Neural cell (in vitro differentiated cells): ENCODE data around the gene MIGA1. TPM values are rescaled to one million over a fixed set of nuclear protein-coding genes. Genes with fewer than 3 reads are reported as not detected.

Source experiments
- H2AFZ ChIP-seq: fragments of 200-600, 300-800 bp; sonication (generic), shearing (Covaris generic); 2 replicates; pipeline ENCODE4 v1.6.0; 2014; ENCODE audit warnings: low read depth, mild to moderate bottlenecking, antibody characterized with exemption, low read length, moderate library complexity
- H3F3A ChIP-seq: fragments of 200-600 bp; shearing (Covaris generic); 2 replicates; pipeline ENCODE4 v1.6.1; 2016; ENCODE audit warnings: mild to moderate bottlenecking, moderate library complexity, mixed read lengths, antibody characterized with exemption, low read length; ENCODE audit not compliant: insufficient read depth, poor library complexity, severe bottlenecking
- H3K27ac ChIP-seq: fragments of 200-600, 300-800 bp; sonication (generic), shearing (Covaris generic); 2 replicates; pipeline ENCODE4 v1.5.1; 2014; ENCODE audit warnings: mild to moderate bottlenecking, low read length, moderate library complexity
- H3K27me3 ChIP-seq: fragments of 300-800, 200-600 bp; sonication (generic), shearing (Covaris generic); 2 replicates; pipeline ENCODE4 v1.6.0; 2014; ENCODE audit warnings: mild to moderate bottlenecking, low read depth, low read length, moderate library complexity; ENCODE audit not compliant: insufficient read depth
- H3K36me3 ChIP-seq: fragments of 300-800, 200-600 bp; sonication (generic), shearing (Covaris generic); 2 replicates; pipeline ENCODE4 v1.5.1; 2014; ENCODE audit warnings: mild to moderate bottlenecking, antibody characterized with exemption, low read length, moderate library complexity; ENCODE audit not compliant: insufficient read depth
- H3K4me2 ChIP-seq: fragments of 300-800, 200-600 bp; sonication (generic), shearing (Covaris generic); 2 replicates; pipeline ENCODE4 v1.6.0; 2014; ENCODE audit warnings: mild to moderate bottlenecking, low read length
- H3K4me3 ChIP-seq: fragments of 300-800, 200-600 bp; sonication (generic), shearing (Covaris generic); 2 replicates; pipeline ENCODE4 v1.5.1; 2014; ENCODE audit warnings: mild to moderate bottlenecking, low read length, moderate library complexity
- H3K79me2 ChIP-seq: fragments of 200-600 bp; shearing (Covaris generic); replicated peaks from 2 replicates; pipeline ENCODE4 v1.6.0; 2014; ENCODE audit warnings: mild to moderate bottlenecking, low read length, moderate library complexity; ENCODE audit not compliant: insufficient read depth
- H3K9ac ChIP-seq: fragments of 300-800, 200-600 bp; sonication (generic), shearing (Covaris generic); 2 replicates; pipeline ENCODE4 v1.6.1; 2016; ENCODE audit warnings: mild to moderate bottlenecking, low read length, mixed read lengths
- H3K9me2 ChIP-seq: fragments of 200-600 bp; shearing (Covaris generic); 2 replicates; pipeline ENCODE4 v1.6.1; 2016; ENCODE audit warnings: mild to moderate bottlenecking, low read length, mixed read lengths; ENCODE audit not compliant: insufficient read depth
- H3K9me3 ChIP-seq: fragments of 200-600, 300-800 bp; sonication (generic), shearing (Covaris generic); 2 replicates; pipeline ENCODE4 v1.6.1; 2016; ENCODE audit warnings: mild to moderate bottlenecking, mixed run types, low read length, moderate library complexity, mixed read lengths
- H4K20me1 ChIP-seq: fragments of 200-600 bp; shearing (Covaris generic); 2 replicates; pipeline ENCODE4 v1.6.1; 2016; ENCODE audit warnings: mild to moderate bottlenecking, mixed run types; ENCODE audit not compliant: insufficient read depth
- CTCF ChIP-seq: fragments of 450-650 bp; IDR thresholded peaks from 2 replicates; pipeline ENCODE4 v1.5.1; 2014; ENCODE audit warnings: antibody characterized with exemption, mild to moderate bottlenecking, moderate library complexity; ENCODE audit not compliant: poor library complexity, severe bottlenecking
- EP300 ChIP-seq: fragments of 450-650 bp; conservative IDR thresholded peaks from 2 replicates; pipeline ENCODE4 v1.6.1; 2014; ENCODE audit warnings: antibody characterized with exemption, mild to moderate bottlenecking, moderate library complexity; ENCODE audit not compliant: poor library complexity, severe bottlenecking
- EZH2 ChIP-seq: fragments of 200-600, 300-800 bp; shearing (Covaris generic), sonication (generic); IDR thresholded peaks from 2 replicates; pipeline ENCODE4 v1.6.1; 2014; ENCODE audit warnings: antibody characterized with exemption, low read length, borderline replicate concordance, mild to moderate bottlenecking; ENCODE audit not compliant: insufficient read depth, poor library complexity, severe bottlenecking
- MXI1 ChIP-seq: fragments of 450-650 bp; conservative IDR thresholded peaks from 2 replicates; pipeline ENCODE4 v1.6.1; 2014; ENCODE audit warnings: antibody characterized with exemption, mild to moderate bottlenecking; ENCODE audit not compliant: poor library complexity, severe bottlenecking
- POLR2AphosphoS5 ChIP-seq: IDR thresholded peaks from 2 replicates; pipeline ENCODE4 v1.6.1; 2012
- RAD21 ChIP-seq: fragments of 450-650 bp; conservative IDR thresholded peaks from 2 replicates; pipeline ENCODE4 v1.6.1; 2014; ENCODE audit warnings: antibody characterized with exemption, mild to moderate bottlenecking, moderate library complexity
- REST ChIP-seq: IDR thresholded peaks from 2 replicates; pipeline ENCODE4 v1.6.1; 2012; ENCODE audit warnings: borderline replicate concordance
- SMC3 ChIP-seq: fragments of 450-650 bp; conservative IDR thresholded peaks from 2 replicates; pipeline ENCODE4 v1.6.1; 2014; ENCODE audit warnings: antibody characterized with exemption, mild to moderate bottlenecking, moderate library complexity; ENCODE audit not compliant: poor library complexity
- TAF1 ChIP-seq: IDR thresholded peaks from 2 replicates; pipeline ENCODE4 v1.6.1; 2012; ENCODE audit warnings: low read depth
- polyA plus RNA-seq: library from polyadenylated mRNA; depleted of rRNA; stranded (reverse); fragments of >200 nt; gene quantifications from 2 replicates; pipeline ENCODE4 v1.2.3, GENCODE V29; 2014

Gene MIGA1
- polyA plus RNA-seq, 1 donor from 2014 or later, result 10.8 TPM

- TF ChIP-seq EZH2, result no peak
- no peak for TF ChIP-seq RAD21
- TF ChIP-seq CTCF, result no peak
- no peak for TF ChIP-seq TAF1
- TF ChIP-seq EP300, result no peak
- TF ChIP-seq SMC3, result no peak
- TF ChIP-seq MXI1, result no peak
- no peak for TF ChIP-seq REST
- TF ChIP-seq POLR2AphosphoS5, result no peak
- Histone ChIP-seq H3K4me2 (no peak overlapping the region), H3K9me2 (no peaks in the 10 kb centered on the region), H2AFZ (no peak overlapping the region), H3F3A (no peaks in the 10 kb centered on the region), H3K9ac (no peak overlapping the region), H4K20me1 (no peaks in the 10 kb centered on the region), H3K36me3 (no peaks in the 10 kb centered on the region), H3K79me2 (no peaks in the 10 kb centered on the region), H3K27ac (no peak overlapping the region), H3K4me3 (no peak overlapping the region), H3K9me3 (no peaks in the 10 kb centered on the region), H3K27me3 (no peaks in the 10 kb centered on the region)
These were observed 38.1 kb downstream of the MIGA1 start for GRCh38 chr1:77817368-77818209.

GRCh38 chr1:77820121-77820520 is 40.7 kb downstream of the MIGA1 start:
- Histone ChIP-seq H3F3A (no peaks in the 10 kb centered on the region), H3K9ac (no peak overlapping the region), H3K9me3 (no peaks in the 10 kb centered on the region), H4K20me1 (no peaks in the 10 kb centered on the region), H3K9me2 (no peaks in the 10 kb centered on the region), H3K36me3 (no peaks in the 10 kb centered on the region), H3K27ac (no peak overlapping the region), H2AFZ (no peak overlapping the region), H3K4me3 (no peak overlapping the region), H3K79me2 (no peaks in the 10 kb centered on the region), H3K4me2 (no peak overlapping the region), H3K27me3 (no peaks in the 10 kb centered on the region)
- TF ChIP-seq CTCF (no peak), SMC3 (no peak), RAD21 (no peak), EP300 (no peak), MXI1 (no peak), POLR2AphosphoS5 (no peak), EZH2 (no peak), TAF1 (no peak), REST (no peak)
